Measurements from ENCODE around the gene GPR153. TPM values are rescaled to one million over a fixed set of nuclear protein-coding genes. Genes with fewer than 3 reads are reported as not detected.

The GPR153 gene
- total RNA-seq, 1 experiment from 2014 or later: 98.7 TPM

- intact Hi-C loops (cut with micrococcal nuclease): no loop called here
- Histone ChIP-seq H3K9ac (ENCODE audit: low read length) (no peak overlapping the region), H3F3A (ENCODE audit: low read length, unreplicated experiment) (no peaks in the 10 kb centered on the region), H3K4me2 (ENCODE audit: low read length) (no peak overlapping the region), H3K27ac (ENCODE audit: low read length) (no peak overlapping the region), H3K27me3 (ENCODE audit: low read length) (no peaks in the 10 kb centered on the region), H3K4me3 (ENCODE audit: low read length) (no peak overlapping the region), H3K4me1 (ENCODE audit: insufficient read depth, low read length) (peaks cover 11% of the 10 kb centered on the region), H3K9me2 (replicated peaks; ENCODE audit: low read length) (no peaks in the 10 kb centered on the region), H3K79me2 (ENCODE audit: low read length) (no peaks in the 10 kb centered on the region), H2AFZ (ENCODE audit: low read length) (no peak overlapping the region), H3K36me3 (ENCODE audit: low read depth, low read length) (peaks cover 8% of the 10 kb centered on the region; the same call in 1 of the 2 replicates), H4K20me1 (ENCODE audit: low read length) (no peaks in the 10 kb centered on the region), H3K9me3 (ENCODE audit: low read length) (no peaks in the 10 kb centered on the region)
- ChIA-PET POLR2A (ENCODE audit: unreplicated experiment) (no interaction called here), CTCF (no interaction called here)
- no peak for DNase-seq
- ATAC-seq: no peak
- BruUV-seq (replicated peaks): no TSS peak
- TF ChIP-seq EZH2 (IDR thresholded peaks at IDR 0.05; ENCODE audit: low read length, unreplicated experiment): no peak
- no peak for TF ChIP-seq EZH2phosphoT487 (IDR thresholded peaks at IDR 0.05; ENCODE audit: borderline replicate concordance, low read length)
- TF ChIP-seq, protein P1, sequence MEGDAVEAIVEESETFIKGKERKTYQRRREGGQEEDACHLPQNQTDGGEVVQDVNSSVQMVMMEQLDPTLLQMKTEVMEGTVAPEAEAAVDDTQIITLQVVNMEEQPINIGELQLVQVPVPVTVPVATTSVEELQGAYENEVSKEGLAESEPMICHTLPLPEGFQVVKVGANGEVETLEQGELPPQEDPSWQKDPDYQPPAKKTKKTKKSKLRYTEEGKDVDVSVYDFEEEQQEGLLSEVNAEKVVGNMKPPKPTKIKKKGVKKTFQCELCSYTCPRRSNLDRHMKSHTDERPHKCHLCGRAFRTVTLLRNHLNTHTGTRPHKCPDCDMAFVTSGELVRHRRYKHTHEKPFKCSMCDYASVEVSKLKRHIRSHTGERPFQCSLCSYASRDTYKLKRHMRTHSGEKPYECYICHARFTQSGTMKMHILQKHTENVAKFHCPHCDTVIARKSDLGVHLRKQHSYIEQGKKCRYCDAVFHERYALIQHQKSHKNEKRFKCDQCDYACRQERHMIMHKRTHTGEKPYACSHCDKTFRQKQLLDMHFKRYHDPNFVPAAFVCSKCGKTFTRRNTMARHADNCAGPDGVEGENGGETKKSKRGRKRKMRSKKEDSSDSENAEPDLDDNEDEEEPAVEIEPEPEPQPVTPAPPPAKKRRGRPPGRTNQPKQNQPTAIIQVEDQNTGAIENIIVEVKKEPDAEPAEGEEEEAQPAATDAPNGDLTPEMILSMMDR (conservative IDR thresholded peaks at IDR 0.05; ENCODE audit: low read depth, low read length): no peak
Observed at GRCh38 chr1:6282577-6283270, 21.8 kb upstream of the GPR153 start.

- Histone ChIP-seq H4K20me1 (ENCODE audit: low read length) (no peaks in the 10 kb centered on the region), H3K4me2 (ENCODE audit: low read length) (no peak overlapping the region), H3K4me1 (ENCODE audit: insufficient read depth, low read length) (peaks cover 11% of the 10 kb centered on the region), H3K36me3 (ENCODE audit: low read depth, low read length) (peaks cover 4% of the 10 kb centered on the region; the same call in 1 of the 2 replicates), H2AFZ (ENCODE audit: low read length) (no peak overlapping the region), H3K27me3 (ENCODE audit: low read length) (no peaks in the 10 kb centered on the region), H3K4me3 (ENCODE audit: low read length) (no peak overlapping the region), H3K9me3 (ENCODE audit: low read length) (no peaks in the 10 kb centered on the region), H3K9me2 (replicated peaks; ENCODE audit: low read length) (no peaks in the 10 kb centered on the region), H3K27ac (ENCODE audit: low read length) (peak overlapping the region; percentile 18), H3F3A (ENCODE audit: low read length, unreplicated experiment) (no peaks in the 10 kb centered on the region), H3K79me2 (ENCODE audit: low read length) (no peaks in the 10 kb centered on the region), H3K9ac (ENCODE audit: low read length) (no peak overlapping the region)
- TSS peak; percentile 27 for BruUV-seq (replicated peaks)
- DNase-seq (no peak), ATAC-seq (peak; percentile 36)
- TF ChIP-seq EZH2 (IDR thresholded peaks at IDR 0.05; ENCODE audit: low read length, unreplicated experiment) (no peak), EZH2phosphoT487 (IDR thresholded peaks at IDR 0.05; ENCODE audit: borderline replicate concordance, low read length) (no peak)
- TF ChIP-seq, protein P1 (conservative IDR thresholded peaks at IDR 0.05; ENCODE audit: low read depth, low read length): no peak
- POLR2A ChIA-PET (ENCODE audit: unreplicated experiment): no interaction called here
- CTCF ChIA-PET: no interaction called here
- intact Hi-C loops (cut with micrococcal nuclease): no loop called here
Observed at GRCh38 chr1:6281511-6282402, 20.9 kb upstream of the GPR153 start.
